NCI-H1105 (cell line): ENCODE measurements around the gene CREB5.
A peak's percentile ranks its signal among the peaks of the same experiment; 100 is the strongest.
"Not testable (repeated sequence)": the region's sequence is repeated elsewhere in the genome, so short reads cannot be mapped to it uniquely, and the experiment has no call there.

Experiments used
- DNase-seq: peaks from one replicate; lab custom pipeline; 2025; lab: John Stamatoyannopoulos, UW

CREB5 gene

DNA sequence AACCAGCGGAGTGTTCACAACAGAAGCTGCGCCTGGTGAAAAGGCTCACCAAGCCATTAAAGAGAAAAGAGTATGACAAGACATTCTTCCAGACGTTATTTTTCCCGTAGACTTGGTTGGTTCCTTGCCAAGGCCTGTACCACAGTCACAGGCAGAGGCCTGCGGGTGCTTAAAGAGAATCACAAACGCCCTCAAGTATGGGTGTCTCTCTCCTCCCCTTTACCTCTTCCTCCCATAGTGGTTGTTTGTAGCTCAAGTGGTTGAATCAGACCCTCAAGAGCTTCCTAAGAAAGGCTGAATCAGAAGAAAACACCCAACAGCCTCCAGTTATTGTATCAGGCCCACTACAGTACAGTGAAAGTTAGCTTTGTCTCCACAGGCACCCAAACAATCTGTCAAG lies 169.0 kb downstream of the CREB5 start:
- DNase-seq: no peak

DNA sequence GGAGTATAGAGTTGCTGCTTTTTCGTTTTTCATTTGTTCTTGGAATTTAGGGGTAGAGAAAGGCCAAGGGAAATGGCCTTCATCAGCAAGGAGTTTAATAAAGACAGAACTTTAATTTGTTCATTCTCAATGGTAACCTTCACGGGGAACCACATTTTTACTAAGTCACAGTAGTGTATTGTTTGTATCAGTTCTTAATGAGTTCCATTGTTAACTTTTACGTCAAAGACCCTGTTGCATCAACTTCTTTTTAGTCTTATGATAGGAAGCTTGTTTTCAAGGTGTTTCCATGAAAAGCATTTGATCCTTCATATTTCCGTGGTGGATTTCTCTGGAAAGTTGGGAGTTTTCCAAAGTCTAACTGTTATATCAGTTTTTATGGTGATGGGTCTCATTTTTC lies 169.9 kb downstream of the CREB5 start:
- no peak for DNase-seq

DNA sequence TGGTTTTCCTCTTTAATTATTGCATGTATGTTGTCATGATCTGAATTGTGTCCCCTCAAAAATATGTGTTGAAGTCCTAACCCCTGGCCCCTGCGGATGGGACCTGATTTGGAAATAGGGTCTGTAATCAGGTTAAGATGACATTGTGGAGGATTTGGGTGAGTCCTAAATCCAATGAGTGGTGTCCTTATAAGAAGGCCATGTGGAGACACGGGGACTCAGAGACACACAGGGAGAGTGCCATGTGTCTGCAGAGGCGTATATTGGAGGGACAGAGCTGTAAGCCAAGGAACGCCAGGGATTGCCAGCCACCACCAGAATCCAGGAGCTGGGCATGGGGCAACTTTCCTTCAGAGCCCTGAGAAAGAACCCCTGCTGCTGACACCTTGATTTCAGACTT lies 171.9 kb downstream of the CREB5 start:
- DNase-seq: no peak

DNA sequence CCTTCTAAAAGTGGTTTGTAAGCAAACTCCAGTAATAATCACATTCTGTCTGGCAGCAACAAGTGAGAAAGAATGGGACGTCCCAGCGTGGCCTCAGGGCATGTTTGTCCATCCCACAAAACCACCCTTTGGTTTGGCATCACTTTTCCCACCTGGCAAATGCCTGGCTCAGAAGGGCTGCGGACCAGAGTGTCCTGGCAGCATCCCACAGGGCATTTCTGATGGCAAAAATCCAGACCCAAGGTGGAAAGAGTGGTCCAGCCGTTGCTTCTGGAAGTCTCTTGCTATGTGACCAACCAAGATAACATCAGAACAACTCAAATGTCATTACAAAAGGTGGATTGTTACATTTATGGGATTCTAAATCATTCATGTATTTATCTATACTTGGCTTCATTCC lies 174.4 kb downstream of the CREB5 start:
- DNase-seq: no peak

DNA sequence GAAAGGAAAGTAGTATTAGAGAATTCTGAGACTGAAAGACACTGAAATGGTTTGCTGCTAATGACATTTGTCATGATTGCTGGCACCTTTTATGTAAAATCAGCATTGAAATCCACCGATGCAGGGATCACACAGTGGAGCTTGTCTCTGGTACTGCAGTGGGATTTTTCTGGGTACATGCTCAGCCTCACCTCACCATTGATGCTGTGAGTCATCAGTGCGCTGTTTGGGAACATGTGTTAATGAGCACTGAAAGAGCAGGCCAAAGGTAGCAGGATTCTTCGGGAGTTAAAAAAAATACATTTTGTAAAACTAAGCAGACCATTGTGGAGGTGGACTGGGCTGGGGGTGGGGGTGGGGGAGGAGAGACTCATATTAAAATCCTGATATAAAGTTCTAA lies 174.9 kb downstream of the CREB5 start:
- no peak for DNase-seq

DNA sequence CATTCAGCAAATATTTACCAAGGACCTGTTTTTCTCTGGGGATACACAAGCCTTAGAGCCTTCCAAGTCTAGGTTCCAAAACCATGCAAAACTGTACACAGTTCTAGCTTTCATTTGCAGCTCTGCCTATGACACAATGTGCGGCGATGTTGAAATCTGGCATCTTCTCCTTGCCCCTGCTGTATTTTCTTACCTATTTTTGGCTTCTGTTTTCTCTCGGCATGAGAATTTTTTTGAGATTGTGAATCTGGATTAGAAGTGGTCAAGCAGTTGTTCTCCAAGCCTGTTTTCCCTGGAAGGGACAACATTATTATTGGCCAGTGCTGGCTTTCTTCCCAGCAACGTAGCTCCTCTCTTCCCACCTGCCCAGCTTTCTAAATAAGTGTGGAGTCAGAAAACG lies 176.3 kb downstream of the CREB5 start:
- DNase-seq: no peak

GRCh38 chr7:28591041-28591674 lies 178.8 kb downstream of the CREB5 start:
- DNase-seq: no peak

DNA sequence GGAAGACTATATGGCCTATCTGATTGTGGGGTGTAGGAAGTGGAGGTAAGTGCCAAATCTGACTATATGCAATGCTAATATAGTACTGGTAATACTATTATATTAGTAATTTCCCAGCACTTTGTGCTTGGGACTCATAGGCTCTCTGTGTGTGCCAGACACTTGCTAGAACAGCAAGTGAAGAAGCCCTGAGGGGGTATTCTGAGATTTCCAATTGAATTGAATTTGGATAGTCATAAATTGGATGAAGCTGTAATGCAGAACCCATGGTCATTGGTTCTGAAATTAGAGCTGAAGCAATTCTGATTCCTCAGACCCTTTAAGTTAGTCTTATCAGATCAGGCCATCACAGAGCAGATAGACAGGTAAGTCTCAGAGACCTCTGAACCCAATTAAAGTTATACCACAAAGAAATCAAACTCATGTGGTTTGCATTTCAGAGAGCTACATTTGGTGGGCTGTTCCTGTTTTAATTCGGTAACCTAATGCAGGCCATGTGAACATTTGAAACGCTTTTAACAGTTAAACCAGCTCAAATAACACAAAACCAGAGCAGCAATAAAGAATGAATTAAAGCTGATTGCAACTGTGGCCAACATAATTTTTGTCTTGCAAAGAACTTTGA lies 179.5 kb downstream of the CREB5 start:
- DNase-seq: no peak

- peak; percentile 35 for DNase-seq
Measured at GRCh38 chr7:28592861-28593260, 180.5 kb downstream of the CREB5 start.

GRCh38 chr7:28595076-28595475 lies 182.8 kb downstream of the CREB5 start:
- DNase-seq: no peak

DNA sequence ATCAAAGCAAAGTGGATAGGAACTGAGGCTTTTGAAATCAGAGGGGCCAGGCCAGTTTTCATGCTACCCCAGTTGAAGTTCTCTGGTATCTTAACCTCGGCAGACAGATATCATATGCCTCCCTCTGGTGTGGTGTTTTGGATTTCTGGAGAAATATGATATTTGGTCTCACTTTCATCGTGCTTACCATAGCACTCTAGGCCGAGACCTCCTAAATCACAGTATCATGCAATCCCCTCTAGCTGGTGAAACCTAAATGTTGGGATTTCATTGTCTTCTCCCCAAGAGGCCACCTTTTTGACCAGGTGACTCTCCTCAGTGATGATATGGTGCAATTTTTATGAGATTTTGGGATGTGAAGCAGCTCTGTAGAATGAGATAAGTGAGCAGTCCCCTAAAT lies 183.5 kb downstream of the CREB5 start:
- no peak for DNase-seq

DNA sequence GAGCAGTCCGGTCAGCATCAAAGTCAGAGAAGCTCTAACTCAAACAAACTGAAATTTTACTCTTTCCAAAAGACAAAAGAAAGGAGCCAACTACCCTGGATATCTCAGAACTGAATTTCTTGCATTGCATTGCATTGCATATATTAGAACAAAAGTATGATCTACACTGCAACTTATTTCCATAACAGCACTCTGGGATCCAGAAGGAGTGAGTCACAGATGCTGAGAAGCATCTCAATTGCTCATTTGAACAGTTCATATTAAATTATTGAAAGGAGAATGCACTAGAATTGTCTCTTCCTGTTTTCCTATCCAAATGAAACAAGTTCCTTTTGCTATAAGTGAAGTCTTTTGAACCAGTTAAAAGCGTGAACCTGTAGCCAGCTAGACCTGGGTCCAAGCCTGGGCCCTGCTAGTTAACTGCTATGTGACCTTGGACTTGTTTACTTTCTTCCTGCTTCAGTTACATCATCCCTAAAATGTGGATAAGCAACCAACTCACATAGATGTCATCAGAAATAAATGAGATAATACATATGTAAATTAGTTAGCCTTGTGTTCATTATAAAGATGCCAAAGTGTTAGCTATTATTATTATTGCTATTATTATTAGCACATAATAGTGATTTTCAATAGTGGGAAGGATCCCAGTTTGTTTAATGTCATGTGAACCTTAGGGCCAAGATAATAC lies 184.1 kb downstream of the CREB5 start:
- DNase-seq: no peak

GRCh38 chr7:28597284-28597683 lies 185.0 kb downstream of the CREB5 start:
- no peak for DNase-seq

- not testable (repeated sequence) for DNase-seq
Measured at GRCh38 chr7:28598037-28598436, 185.7 kb downstream of the CREB5 start.

DNA sequence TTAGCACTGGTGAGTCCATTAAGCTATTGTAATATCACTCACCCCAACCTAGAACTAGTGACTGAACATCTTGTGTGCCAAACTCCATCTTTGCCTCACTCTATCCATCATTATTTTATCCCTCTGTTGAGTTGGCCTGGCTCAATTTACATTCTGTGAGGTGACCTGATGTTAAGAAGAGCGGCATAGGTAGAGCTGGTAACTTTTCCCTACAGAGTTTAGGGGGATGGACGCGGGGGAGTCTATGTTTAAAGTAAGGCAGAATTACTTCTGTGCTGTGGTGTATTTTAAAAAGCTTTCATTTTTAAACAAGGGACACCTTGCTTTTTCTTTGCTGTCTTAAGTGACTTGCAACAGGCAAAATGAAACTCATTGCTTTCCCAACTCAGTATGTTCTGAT lies 186.3 kb downstream of the CREB5 start:
- DNase-seq: no peak

DNA sequence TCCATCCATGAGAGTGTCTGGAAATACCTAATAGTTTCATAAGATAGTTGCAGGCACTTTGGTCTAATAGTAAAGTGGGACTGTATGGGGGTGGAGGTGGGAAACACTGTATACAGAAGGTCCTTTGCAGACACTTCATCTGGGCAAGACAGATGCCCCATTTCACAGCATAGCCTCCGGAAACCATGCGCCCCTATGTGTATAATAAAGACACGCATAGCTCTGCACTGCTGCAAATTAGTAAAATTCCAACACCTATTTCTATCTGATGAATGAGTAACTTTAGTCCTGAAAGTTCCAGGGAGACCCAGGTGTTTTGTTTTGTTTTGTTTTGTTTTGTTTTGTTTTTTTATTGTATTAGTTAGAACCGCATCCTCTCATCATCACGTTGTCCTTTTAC lies 187.1 kb downstream of the CREB5 start:
- no peak for DNase-seq

- DNase-seq: no peak
Measured at GRCh38 chr7:28602282-28602681, 190.0 kb downstream of the CREB5 start.

DNA sequence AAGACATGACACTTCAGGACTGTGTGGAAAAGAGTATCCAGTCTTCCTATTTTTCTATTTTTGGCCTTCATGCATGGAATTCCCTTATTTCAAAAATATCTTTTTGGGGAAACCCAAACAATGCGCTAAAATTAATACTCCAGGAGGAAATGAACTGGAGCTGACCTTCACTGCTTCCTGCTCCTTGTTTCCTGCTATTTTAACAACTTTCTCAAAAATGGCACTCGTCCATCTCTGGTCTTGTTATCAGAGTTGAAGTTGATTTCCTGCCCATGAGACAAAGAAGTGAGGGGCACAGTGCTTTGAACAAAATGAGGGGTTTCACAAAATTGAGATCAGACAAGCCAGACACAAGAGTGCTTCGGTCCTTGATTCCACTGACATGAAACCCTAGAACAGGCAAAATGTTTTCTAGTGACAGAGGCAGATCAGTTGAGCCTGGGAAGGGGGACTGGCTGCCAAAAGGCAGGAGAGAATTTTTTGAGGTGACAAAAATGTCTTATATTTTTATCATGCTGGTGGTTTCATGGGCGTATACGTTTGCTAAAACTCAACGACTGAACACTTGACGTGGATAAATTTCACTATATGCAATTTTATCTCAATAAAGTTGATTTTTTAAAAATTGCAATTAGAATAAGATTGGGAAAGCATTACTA lies 193.2 kb downstream of the CREB5 start:
- no peak for DNase-seq

DNA sequence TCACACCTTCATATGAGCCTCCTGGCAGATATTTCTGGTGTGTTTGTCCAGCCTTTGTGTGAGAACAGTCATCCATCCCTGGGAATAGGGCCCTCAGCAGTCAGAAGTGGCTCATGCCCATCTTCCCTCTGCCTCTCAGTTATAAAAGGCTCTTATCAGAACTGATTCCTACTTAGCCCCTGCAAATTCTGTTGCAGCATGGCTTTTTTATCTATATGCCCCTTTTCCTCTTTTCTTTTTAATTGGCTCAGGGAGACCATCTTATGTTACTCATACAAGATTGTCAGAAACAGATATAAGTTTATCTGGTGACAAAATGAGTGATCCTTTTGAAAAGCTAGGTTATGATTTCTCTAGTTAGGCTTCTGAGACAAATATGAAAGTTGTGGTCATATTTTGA lies 194.1 kb downstream of the CREB5 start:
- DNase-seq: no peak

- no peak for DNase-seq
Measured at GRCh38 chr7:28607855-28608193, 195.5 kb downstream of the CREB5 start.

DNA sequence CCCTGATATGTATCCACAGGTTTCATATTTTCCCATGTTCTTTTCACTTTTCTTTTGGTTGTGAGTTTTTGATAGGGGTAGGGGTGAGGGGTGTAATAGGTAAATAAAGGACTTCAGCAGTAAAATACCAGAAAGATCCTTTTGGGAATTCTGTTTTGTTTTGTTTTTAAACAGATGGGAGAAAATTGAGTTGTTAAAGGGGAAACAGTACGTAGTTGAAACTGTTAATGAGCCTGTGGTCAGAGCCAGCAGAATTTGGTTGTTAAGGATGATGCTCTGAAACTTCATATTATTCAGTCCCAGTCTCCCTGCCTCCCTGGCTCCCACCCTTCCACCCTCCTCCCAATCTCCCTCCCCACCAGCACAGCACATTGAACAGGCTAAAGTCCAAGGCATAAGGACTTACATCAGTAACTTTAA lies 195.9 kb downstream of the CREB5 start:
- no peak for DNase-seq

- no peak for DNase-seq
Measured at GRCh38 chr7:28608731-28609130, 196.4 kb downstream of the CREB5 start.

DNA sequence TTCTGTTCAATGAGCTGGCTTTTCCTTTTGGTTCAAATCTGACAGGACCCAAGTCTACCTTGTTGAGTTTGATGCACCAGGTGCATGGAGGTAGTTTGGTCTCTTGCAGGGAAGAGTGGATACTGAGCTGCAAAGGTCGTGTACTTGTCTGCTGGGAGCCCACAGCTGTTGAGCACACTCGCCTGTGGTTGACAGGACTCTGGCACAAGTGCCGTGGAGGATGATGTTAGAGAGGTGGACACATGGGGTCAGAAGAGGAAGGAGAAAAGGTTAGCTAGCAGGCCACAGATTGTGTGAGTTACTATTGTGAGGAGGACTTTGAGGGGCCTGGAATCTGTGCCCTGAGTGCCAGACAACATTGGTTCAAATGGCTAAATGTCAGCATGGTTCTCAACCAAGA lies 197.3 kb downstream of the CREB5 start:
- DNase-seq: no peak
